Colonic mucosa (tissue), 4 donors: ENCODE data around the gene LSM14A. TPM values are rescaled to one million over a fixed set of nuclear protein-coding genes. Genes with fewer than 3 reads are reported as not detected.
"Not testable (repeated sequence)": the region's sequence is repeated elsewhere in the genome, so short reads cannot be mapped to it uniquely, and the experiment has no call there.

ENCODE experiments used
- DNase-seq: peaks from one replicate; pipeline ENCODE4 v3.0.0-alpha.2; 2020
- H3K27ac ChIP-seq: fragments of 200-600 bp; one replicate; pipeline ENCODE4 v1.8.0; 2021
- H3K27me3 ChIP-seq: fragments of 200-600 bp; one replicate; pipeline ENCODE4 v1.8.0; 2021
- H3K36me3 ChIP-seq: fragments of 200-600 bp; one replicate; pipeline ENCODE4 v1.8.0; 2021
- H3K4me1 ChIP-seq: fragments of 200-600 bp; one replicate; pipeline ENCODE4 v1.8.0; 2021; ENCODE audit warnings: mild to moderate bottlenecking
- H3K4me3 ChIP-seq: fragments of 200-600 bp; one replicate; pipeline ENCODE4 v1.8.0; 2021
- H3K9ac ChIP-seq, 2 donors: one replicate each; pipeline ENCODE4 v1.7.0; 2013; ENCODE audit warnings: control low read depth in 2 of 2, low read depth in 2 of 2, low read length in 2 of 2
- H3K9me3 ChIP-seq: fragments of 200-600 bp; one replicate; pipeline ENCODE4 v1.8.0; 2021
- CTCF ChIP-seq: fragments of 200-600 bp; IDR thresholded peaks from one replicate; pipeline ENCODE4 v1.8.0; 2022; ENCODE audit warnings: antibody characterized with exemption, mild to moderate bottlenecking
- intact Hi-C: fragments of 100-400 bp; cut with DNase I; formaldehyde crosslinking; loops from one replicate; pipeline ENCODE4 v1.14.1; 2022
- total RNA-seq, 2 donors: library from RNA; stranded (reverse); fragmentation: NEBNext Ultra II Directional in 1 of 2; extraction: Animal tissue kit (Norgen Biotek cat#: 25700) in 1 of 2; gene quantifications; one replicate each; pipeline ENCODE4 v1.2.1, GENCODE V29; 2021
- donor health status: healthy.
- donor health status: DM: no; HTN: no; CAD: no.
- donor health status: DM: no; HTN: no; CAD: no.

LSM14A gene
- total RNA-seq, 2 donors from 2014 or later = 80.5 to 105 TPM

DNA sequence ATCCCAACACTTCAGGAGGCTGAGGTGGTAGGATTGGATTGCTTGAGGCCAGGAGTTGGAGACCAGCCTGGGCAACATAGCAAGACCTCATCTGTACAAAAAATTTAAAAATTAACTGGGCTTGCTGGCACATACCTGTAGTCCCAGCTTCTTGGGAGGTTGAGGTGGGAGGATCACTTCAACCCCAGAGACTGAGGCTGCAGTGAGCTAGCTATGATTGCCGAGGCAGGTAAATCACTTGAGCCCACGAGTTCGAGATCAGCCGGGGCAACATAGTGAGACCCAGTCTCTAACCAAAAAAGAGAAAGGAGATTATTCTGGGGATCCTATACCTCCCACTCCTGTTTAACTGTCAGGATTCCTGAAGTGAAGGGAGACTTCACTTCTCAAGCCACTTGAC lies 65.6 kb downstream of the LSM14A start:
- no peaks in the 10 kb centered on the region for H3K36me3 ChIP-seq
- no peaks in the 10 kb centered on the region for H3K27me3 ChIP-seq
- peaks cover 5% of the 10 kb centered on the region for H3K4me1 ChIP-seq
- H3K4me3 ChIP-seq = no peak overlapping the region
- DNase-seq = no peak
- TF ChIP-seq CTCF = no peak
- H3K9ac ChIP-seq = no peak overlapping the region
- no peak overlapping the region for H3K27ac ChIP-seq
- no peaks in the 10 kb centered on the region for H3K9me3 ChIP-seq
- intact Hi-C loops = loop anchor here (5.0 kb wide), 1 partner anchor 99 kb away; no protein-coding TSS in a partner anchor

- Histone ChIP-seq H3K4me3 (no peak overlapping the region), H3K4me1 (no peaks in the 10 kb centered on the region), H3K27me3 (no peaks in the 10 kb centered on the region), H3K27ac (no peak overlapping the region), H3K9me3 (no peaks in the 10 kb centered on the region), H3K9ac (peak overlapping the region in 1 of 2 donors; percentile 34), H3K36me3 (no peaks in the 10 kb centered on the region)
- peak; percentile 65 for DNase-seq
- intact Hi-C loops = no loop called here
- peak; percentile 26 for TF ChIP-seq CTCF
These were observed 69.4 kb downstream of the LSM14A start for GRCh38 chr19:34241513-34242337.

- H3K27me3 ChIP-seq, H3K4me1 ChIP-seq, H3K9me3 ChIP-seq, H3K9ac ChIP-seq, H3K4me3 ChIP-seq, DNase-seq, H3K36me3 ChIP-seq, intact Hi-C loops, H3K27ac ChIP-seq: not testable (repeated sequence)
These were observed 71.0 kb downstream of the LSM14A start for GRCh38 chr19:34243138-34243875.

DNA sequence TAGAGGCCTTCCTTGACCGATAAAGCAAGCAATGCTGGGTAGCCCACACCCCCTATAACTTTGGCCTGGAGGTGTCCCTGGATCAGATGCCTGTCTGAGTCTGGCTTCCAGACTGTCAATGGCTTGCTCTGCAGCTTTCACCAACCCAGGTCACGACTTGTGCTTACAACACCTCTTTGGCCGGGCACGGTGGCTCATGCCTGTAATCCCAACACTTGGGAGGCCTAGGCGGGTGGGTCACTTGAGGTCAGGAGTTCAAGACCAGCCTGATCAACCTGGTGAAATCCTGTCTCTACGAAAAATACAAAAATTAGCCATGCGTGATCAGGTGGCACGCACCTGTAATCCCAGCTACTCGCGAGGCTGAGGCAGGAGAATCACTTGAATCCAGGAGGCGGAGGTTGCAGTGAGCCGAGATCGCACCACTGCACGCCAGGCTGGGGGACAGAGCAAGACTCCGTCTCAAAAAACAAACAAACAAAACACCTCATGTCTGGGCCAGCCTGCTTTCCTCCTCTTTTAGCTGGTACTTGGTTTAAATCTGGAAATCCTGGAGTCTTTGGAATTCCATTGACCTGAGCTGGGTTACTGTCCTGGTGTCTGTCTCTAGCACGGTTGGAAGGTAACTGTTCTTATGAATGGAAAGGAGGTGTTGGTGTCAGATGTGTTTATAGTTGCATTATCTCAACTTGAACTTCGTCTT lies 71.7 kb downstream of the LSM14A start:
- no peaks in the 10 kb centered on the region for H3K27me3 ChIP-seq
- intact Hi-C loops = no loop called here
- H3K9me3 ChIP-seq = no peaks in the 10 kb centered on the region
- no peak for TF ChIP-seq CTCF
- no peaks in the 10 kb centered on the region for H3K36me3 ChIP-seq
- DNase-seq = no peak
- no peak overlapping the region for H3K9ac ChIP-seq
- H3K4me3 ChIP-seq = no peak overlapping the region
- no peak overlapping the region for H3K27ac ChIP-seq
- H3K4me1 ChIP-seq = no peaks in the 10 kb centered on the region

- no peaks in the 10 kb centered on the region for H3K4me1 ChIP-seq
- H3K27me3 ChIP-seq = no peaks in the 10 kb centered on the region
- no peaks in the 10 kb centered on the region for H3K9me3 ChIP-seq
- no peak overlapping the region for H3K4me3 ChIP-seq
- no peak overlapping the region for H3K27ac ChIP-seq
- intact Hi-C loops = no loop called here
- H3K9ac ChIP-seq = no peak overlapping the region
- TF ChIP-seq CTCF = no peak
- DNase-seq = no peak
- H3K36me3 ChIP-seq = no peaks in the 10 kb centered on the region
These were observed 72.5 kb downstream of the LSM14A start for GRCh38 chr19:34244611-34245299.
